ENCODE data around the gene ICAM3. TPM values are rescaled to one million over a fixed set of nuclear protein-coding genes. Genes with fewer than 3 reads are reported as not detected.
"Not testable (repeated sequence)": the region's sequence is repeated elsewhere in the genome, so short reads cannot be mapped to it uniquely, and the experiment has no call there.

Gene ICAM3
- total RNA-seq, 1 donor from 2014 or later, result 31.3 TPM

DNA sequence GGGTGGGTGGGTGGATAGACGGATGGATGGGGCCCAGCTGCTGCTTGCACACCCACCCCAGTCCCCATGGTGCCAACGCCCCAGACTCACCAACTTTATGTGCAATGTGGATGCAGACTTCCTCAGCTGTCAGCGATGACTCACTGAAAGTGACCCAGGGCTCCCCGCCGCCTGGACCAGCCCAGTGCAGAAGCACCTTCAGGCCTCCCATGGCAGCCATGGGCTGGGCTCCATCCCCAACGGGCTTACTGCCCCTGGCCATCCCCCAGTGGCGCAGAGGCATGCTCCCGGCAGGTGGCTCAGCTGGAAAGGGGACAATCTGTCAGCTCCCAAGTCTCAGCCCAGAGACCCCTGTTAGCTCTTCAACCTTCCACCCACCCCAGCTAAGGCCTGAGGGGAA, 38.7 kb upstream of the ICAM3 start:
- TF ChIP-seq, protein P1, sequence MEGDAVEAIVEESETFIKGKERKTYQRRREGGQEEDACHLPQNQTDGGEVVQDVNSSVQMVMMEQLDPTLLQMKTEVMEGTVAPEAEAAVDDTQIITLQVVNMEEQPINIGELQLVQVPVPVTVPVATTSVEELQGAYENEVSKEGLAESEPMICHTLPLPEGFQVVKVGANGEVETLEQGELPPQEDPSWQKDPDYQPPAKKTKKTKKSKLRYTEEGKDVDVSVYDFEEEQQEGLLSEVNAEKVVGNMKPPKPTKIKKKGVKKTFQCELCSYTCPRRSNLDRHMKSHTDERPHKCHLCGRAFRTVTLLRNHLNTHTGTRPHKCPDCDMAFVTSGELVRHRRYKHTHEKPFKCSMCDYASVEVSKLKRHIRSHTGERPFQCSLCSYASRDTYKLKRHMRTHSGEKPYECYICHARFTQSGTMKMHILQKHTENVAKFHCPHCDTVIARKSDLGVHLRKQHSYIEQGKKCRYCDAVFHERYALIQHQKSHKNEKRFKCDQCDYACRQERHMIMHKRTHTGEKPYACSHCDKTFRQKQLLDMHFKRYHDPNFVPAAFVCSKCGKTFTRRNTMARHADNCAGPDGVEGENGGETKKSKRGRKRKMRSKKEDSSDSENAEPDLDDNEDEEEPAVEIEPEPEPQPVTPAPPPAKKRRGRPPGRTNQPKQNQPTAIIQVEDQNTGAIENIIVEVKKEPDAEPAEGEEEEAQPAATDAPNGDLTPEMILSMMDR (IDR thresholded peaks at IDR 0.05; ENCODE audit: borderline replicate concordance), result no peak
- Histone ChIP-seq H3K27me3 (ENCODE audit: low read depth) (no peaks in the 10 kb centered on the region), H3K9me3 (replicated peaks) (no peaks in the 10 kb centered on the region), H3K36me3 (peaks cover 29% of the 10 kb centered on the region), H3K27ac (replicated peaks) (no peak overlapping the region), H3K4me1 (peaks cover 43% of the 10 kb centered on the region), H3K4me3 (no peak overlapping the region)
- DNase-seq, result no peak
- intact Hi-C loops (cut with micrococcal nuclease), result no loop called here

DNA sequence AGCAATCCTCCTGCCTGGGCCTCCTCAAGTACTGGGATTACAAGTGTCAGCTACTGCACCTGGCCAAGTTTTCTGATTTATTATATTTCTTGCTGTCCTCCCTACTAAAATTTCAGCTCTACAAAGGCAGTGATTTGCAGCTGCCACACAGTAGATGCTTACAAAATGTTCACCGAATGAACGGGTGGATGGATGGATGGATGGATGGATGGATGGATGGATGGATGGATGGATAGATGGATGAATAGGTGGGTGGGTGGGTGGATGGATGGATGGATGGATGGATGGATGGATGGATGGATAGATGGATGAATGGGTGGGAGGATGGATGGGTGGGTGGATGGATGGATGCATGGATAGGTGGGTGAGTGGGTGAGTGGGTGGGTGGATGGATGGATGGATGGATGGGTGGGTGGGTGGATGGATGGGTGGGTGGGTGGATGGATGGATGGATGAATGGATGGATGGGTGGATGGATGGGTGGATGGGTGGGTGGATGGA, 37.8 kb upstream of the ICAM3 start:
- H3K27ac ChIP-seq (replicated peaks); intact Hi-C loops (cut with micrococcal nuclease); H3K9me3 ChIP-seq (replicated peaks); DNase-seq; H3K4me3 ChIP-seq; H3K27me3 ChIP-seq (ENCODE audit: low read depth): not testable (repeated sequence)
- Histone ChIP-seq H3K4me1 (peaks cover 35% of the 10 kb centered on the region), H3K36me3 (peaks cover 35% of the 10 kb centered on the region)

DNA sequence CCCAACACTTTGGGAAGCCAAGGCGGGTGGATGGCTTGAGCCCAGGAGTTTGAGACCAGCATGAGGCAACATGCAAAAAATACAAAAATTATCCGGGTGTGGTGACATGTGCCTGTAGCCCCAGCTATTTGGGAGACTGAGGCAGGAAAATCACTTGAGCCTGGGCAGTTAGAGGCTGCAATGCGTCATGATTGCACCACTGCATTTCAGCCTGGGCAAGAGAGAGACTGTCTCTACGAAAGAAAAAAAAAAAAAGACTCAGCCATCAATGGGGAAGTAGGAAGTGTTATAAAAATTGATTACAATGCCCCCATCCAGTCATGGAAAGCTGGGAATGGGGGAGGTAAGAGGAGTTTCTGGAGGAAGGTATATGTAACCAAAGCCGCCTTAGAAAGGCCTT, 35.5 kb upstream of the ICAM3 start:
- peaks cover 56% of the 10 kb centered on the region for H3K36me3 ChIP-seq
- no peaks in the 10 kb centered on the region for H3K9me3 ChIP-seq (replicated peaks)
- H3K4me3 ChIP-seq, result no peak overlapping the region
- TF ChIP-seq, protein P1 (IDR thresholded peaks at IDR 0.05; ENCODE audit: borderline replicate concordance), result no peak
- H3K27ac ChIP-seq (replicated peaks), result no peak overlapping the region
- DNase-seq, result no peak
- intact Hi-C loops (cut with micrococcal nuclease), result no loop called here
- peaks cover 18% of the 10 kb centered on the region for H3K4me1 ChIP-seq
- no peaks in the 10 kb centered on the region for H3K27me3 ChIP-seq (ENCODE audit: low read depth)

DNA sequence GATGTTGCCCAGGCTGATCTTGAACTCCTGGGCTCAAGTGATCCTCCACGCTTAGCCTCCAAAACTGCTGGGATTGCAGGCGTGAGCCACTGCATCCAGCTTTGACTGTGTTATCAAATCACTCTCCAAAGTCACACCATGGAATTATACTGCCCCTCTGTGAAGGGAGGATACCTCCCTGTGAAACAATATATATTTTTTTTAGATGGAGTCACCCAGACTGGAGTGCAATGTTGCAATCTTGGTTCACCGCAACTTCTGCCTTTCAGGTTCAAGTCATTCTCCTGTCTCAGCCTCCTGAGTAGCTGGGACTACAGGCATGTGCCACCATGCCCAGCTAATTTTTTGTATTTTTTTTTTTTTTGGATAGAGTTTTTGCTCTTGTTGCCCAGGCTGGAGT, 33.3 kb upstream of the ICAM3 start:
- TF ChIP-seq, protein P1 (IDR thresholded peaks at IDR 0.05; ENCODE audit: borderline replicate concordance), result no peak
- intact Hi-C loops (cut with micrococcal nuclease), result no loop called here
- H3K36me3 ChIP-seq, result peaks cover 73% of the 10 kb centered on the region

DNA sequence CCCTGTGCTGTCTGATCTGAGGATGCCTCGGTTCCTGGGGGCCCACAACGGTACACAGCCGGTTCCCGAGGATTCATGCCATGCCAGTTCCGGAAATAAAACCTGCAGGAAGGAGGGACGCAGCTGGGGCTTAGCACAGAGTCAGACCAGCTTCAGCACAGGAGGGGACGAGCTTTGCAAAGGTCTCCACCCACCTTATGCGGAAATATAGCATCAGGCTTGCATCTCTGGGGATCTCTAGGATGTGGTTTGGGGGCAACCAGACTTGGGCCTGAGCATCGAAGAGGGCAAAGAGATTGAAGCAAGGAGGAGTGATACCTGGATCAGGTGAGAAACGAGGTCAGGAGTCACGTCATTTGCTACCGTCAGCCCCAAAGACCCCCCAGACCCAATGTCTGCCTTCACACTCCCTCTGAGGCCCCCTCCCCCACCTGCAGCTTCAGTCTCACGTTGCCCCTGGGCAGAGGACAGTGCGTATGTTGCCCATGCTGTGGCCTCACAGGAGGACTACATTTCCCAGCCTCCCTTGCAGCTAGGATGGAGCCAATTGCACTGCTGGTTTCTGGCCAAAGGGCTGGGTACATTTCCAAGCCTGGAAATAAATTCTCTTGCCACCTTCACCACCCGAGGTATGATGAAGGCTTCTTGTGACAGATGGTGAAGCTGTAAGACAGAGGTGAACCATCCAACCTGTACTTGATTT, 28.8 kb upstream of the ICAM3 start:
- intact Hi-C loops (cut with micrococcal nuclease), result no loop called here
- no peak overlapping the region for H3K4me3 ChIP-seq
- H3K36me3 ChIP-seq, result peaks cover 96% of the 10 kb centered on the region
- H3K27me3 ChIP-seq (ENCODE audit: low read depth), result no peaks in the 10 kb centered on the region
- no peak for DNase-seq
- TF ChIP-seq, protein P1 (IDR thresholded peaks at IDR 0.05; ENCODE audit: borderline replicate concordance), result no peak
- H3K4me1 ChIP-seq, result no peaks in the 10 kb centered on the region
- H3K9me3 ChIP-seq (replicated peaks), result no peaks in the 10 kb centered on the region
- H3K27ac ChIP-seq (replicated peaks), result no peak overlapping the region

More for the DNA sequence above, 33.3 kb upstream of the ICAM3 start:
- H3K9me3 ChIP-seq (replicated peaks), result no peaks in the 10 kb centered on the region
- no peak for DNase-seq
- no peaks in the 10 kb centered on the region for H3K27me3 ChIP-seq (ENCODE audit: low read depth)
- H3K4me1 ChIP-seq, result no peaks in the 10 kb centered on the region
- H3K4me3 ChIP-seq, result no peak overlapping the region
- H3K27ac ChIP-seq (replicated peaks), result no peak overlapping the region

DNA sequence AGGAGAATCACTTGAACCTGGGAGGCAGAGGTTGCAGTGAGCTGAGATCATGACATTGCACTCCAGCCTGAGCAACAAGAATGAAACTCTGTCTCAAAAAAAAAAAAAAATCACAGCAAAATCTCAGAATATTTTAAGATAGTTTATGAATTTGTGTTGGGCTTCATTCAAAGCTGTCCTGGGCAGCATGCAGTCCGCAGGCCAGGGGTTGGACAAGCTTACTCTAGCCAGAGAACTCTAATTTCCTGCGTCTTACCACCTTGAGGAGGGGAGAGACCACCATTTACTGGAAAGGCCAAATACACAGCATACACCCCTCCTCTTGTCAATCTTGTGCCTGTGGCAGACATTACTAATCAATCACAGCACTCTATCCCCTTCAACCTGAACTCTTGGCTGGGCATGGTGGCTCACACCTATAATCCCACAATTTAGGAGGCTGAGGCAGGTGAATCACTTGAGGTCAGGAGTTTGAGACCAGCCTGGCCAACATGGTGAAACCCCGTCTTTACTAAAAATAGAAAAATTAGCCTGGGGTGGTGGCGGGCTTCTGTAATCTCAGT, 27.6 kb upstream of the ICAM3 start:
- DNase-seq; H3K9me3 ChIP-seq (replicated peaks); H3K27ac ChIP-seq (replicated peaks); H3K4me3 ChIP-seq; H3K4me1 ChIP-seq; intact Hi-C loops (cut with micrococcal nuclease); H3K27me3 ChIP-seq (ENCODE audit: low read depth): not testable (repeated sequence)
- peaks cover 98% of the 10 kb centered on the region for H3K36me3 ChIP-seq
